ENCODE results near the gene TADA2A. TPM values are rescaled to one million over a fixed set of nuclear protein-coding genes. Genes with fewer than 3 reads are reported as not detected.

Gene TADA2A
- total RNA-seq, 2 donors from 2014 or later, result 16.6 to 22.5 TPM

GRCh38 chr17:37527249-37527851 is 120.7 kb downstream of the TADA2A start:
- H3K36me3 ChIP-seq, result no peaks in the 10 kb centered on the region

More at GRCh38 chr17:37527249-37527851, 120.7 kb downstream of the TADA2A start:
- H3K4me3 ChIP-seq, result no peak overlapping the region
- no peaks in the 10 kb centered on the region for H3K27me3 ChIP-seq
- H3K9me3 ChIP-seq, result no peaks in the 10 kb centered on the region
- H3K27ac ChIP-seq, result no peak overlapping the region
- H3K9ac ChIP-seq (ENCODE audit: low read depth in 2 of 2, low read length in 2 of 2), result no peak overlapping the region
- peak; percentile 55 for TF ChIP-seq CTCF (IDR thresholded peaks at IDR 0.05)
- intact Hi-C loops (cut with DNase I), result no loop called here
- peak; percentile 25 for DNase-seq
- no peaks in the 10 kb centered on the region for H3K4me1 ChIP-seq

Other genes starting within 250 kb of the TADA2A start
- not detected for gene C17orf78, start 30.9 kb upstream of the TADA2A start, total RNA-seq
- 10 to 100 TPM; 59.5 to 72.6 TPM for gene ACACA, start 50 bp upstream of the TADA2A start, total RNA-seq
- gene DUSP14, start 83.0 kb downstream of the TADA2A start, total RNA-seq, result 1 to 10 TPM; 2.2 to 3.0 TPM
- gene SYNRG, start 202.5 kb downstream of the TADA2A start, total RNA-seq, result 10 to 100 TPM; 28.9 to 34.1 TPM
- 10 to 100 TPM; 26.3 to 26.4 TPM for gene DDX52, start 236.6 kb downstream of the TADA2A start, total RNA-seq

Measured in colonic mucosa (tissue), 4 donors.